GM19372 (cell line): ENCODE measurements around the gene TMOD1.

Source experiments
- ATAC-seq: cut with Tn5 transposase; IDR thresholded peaks from one replicate; pipeline ENCODE4 v1.9.1; 2021; ENCODE audit warnings: mild to moderate bottlenecking, low read depth, moderate library complexity; ENCODE audit not compliant: unreplicated experiment

Gene TMOD1

GRCh38 chr9:97543561-97543960, 42.1 kb downstream of the TMOD1 start:
- no peak for ATAC-seq

DNA sequence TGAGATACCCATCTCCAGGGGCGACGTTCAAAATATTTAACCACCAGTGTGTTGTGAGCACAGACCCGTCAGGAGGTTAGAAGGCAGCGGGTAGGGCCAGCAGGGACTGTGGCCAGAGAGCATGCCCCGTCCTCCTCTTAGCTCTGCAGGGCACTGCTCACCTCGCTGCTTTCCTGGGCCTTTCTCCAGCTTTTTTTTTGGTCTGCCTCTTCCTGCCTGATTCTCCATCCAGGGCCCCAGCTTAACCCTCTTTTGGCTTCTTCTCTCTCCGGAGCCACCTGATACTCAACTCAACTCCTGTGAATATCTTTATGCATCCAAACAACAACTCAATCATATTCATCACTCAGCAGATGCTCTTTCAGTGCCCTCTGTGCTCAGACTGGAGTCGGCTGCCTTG, 44.0 kb downstream of the TMOD1 start:
- no peak for ATAC-seq

- ATAC-seq: no peak
Observed at GRCh38 chr9:97547098-97547829, 45.8 kb downstream of the TMOD1 start.

DNA sequence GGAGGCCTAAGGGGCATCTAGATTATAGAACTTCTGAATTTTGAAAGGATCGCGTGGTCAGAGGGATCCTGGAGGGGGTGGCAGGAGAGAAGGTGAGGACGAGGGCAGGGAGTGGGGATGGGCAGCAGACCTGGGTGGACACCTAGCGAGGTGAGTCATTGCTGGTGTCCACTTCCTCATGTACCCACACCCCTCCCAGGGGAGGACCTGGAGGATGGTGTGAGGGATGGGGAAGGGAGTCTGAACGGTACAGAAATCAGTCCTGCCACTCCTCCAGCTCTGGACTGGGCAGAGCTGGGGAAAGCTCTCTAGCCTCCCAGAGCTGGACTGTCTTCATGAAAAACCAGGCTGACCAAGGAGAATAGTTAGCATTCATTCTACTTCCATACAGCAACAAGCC, 46.9 kb downstream of the TMOD1 start:
- ATAC-seq: no peak

DNA sequence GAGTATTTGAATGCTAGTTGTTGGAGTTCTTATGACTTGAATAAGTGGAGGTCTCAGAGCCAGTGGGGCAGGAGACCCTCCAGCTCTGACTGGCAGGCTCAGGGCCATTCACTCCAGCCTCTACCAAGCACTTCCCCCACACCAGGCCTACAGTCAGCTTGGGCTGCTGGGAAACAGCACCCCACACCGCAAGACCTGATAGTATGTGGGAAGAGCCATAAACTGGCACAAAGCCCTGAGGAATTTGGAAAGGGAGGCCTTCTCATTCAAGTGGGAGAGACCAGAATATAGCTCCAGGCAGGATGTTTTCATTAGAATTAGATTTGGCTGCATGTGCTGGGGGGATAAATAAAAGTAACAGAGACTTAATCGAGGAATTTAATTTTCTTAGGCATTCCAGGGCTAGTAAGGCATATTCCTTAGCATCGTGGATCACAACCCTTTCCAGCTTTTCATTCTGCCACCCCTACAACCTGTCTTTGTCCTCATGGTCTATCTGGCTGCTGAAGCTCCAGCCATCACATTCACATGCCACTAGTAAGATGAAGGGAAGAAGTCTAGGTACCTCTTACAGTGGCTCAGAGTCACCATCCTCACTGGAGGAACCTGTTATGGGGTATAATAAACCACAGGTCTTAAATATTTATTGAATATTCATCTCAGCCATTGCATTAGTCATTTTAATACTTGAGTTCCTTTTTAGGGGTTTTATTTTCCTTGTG, 47.5 kb downstream of the TMOD1 start:
- ATAC-seq: no peak

GRCh38 chr9:97550386-97550785, 48.9 kb downstream of the TMOD1 start:
- no peak for ATAC-seq

GRCh38 chr9:97551308-97551707, 49.8 kb downstream of the TMOD1 start:
- ATAC-seq: no peak

- ATAC-seq: no peak
Observed at GRCh38 chr9:97553141-97553540, 51.7 kb downstream of the TMOD1 start.

- no peak for ATAC-seq
Observed at GRCh38 chr9:97553841-97554240, 52.4 kb downstream of the TMOD1 start.

DNA sequence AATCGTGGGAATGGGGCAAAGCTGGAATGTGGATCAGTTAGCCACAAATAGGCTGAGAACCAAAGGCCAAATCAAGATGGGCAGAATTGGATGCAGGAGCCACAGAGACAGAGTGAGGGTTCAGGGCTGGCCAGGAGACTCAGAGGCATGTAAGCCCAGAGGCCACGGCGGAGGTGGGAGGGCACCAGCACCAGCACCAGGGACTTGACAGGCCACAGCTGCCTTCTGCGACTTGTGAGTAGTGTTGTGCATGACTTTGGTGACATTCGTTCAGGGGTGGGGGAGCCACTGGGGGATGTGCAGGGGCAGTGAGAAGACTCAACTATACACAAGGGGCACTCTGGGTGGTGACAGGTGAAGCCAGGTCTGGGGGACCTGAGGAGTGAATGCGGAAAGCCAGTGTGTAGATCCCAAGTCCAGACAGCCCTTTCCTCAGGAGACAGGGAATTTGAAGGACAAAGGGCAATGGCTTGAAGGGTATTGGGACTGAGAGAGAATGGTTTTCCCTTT, 53.2 kb downstream of the TMOD1 start:
- ATAC-seq: no peak

- ATAC-seq: no peak
Observed at GRCh38 chr9:97555164-97555563, 53.7 kb downstream of the TMOD1 start.

- no peak for ATAC-seq
Observed at GRCh38 chr9:97556036-97556720, 54.7 kb downstream of the TMOD1 start.

- ATAC-seq: no peak
Observed at GRCh38 chr9:97556721-97557605, 55.5 kb downstream of the TMOD1 start.

- ATAC-seq: no peak
Observed at GRCh38 chr9:97557606-97558095, 56.2 kb downstream of the TMOD1 start.

GRCh38 chr9:97558701-97559101, 57.2 kb downstream of the TMOD1 start:
- peak; percentile 33 for ATAC-seq

DNA sequence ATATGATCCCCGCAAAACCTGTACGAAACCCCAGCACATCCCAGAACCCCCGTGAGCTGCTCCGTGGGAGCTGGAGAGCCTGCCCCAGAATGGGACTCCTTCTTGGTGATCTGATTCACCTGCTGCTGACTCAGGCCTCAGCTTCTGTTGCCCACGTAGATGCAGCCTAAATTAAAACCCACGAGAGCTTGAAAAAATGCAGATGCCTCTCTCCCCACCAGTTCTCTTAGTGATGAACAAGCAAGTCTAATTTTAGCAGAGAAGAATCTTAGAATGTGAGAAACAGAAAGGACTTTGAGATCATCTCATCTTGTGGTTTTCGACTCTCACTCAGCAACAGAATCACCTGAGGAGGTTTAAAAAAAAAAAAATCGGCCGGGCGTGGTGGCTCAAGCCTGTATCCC, 57.6 kb downstream of the TMOD1 start:
- peak; percentile 65 for ATAC-seq

GRCh38 chr9:97560154-97560553, 58.7 kb downstream of the TMOD1 start:
- no peak for ATAC-seq

GRCh38 chr9:97560851-97561250, 59.4 kb downstream of the TMOD1 start:
- no peak for ATAC-seq

DNA sequence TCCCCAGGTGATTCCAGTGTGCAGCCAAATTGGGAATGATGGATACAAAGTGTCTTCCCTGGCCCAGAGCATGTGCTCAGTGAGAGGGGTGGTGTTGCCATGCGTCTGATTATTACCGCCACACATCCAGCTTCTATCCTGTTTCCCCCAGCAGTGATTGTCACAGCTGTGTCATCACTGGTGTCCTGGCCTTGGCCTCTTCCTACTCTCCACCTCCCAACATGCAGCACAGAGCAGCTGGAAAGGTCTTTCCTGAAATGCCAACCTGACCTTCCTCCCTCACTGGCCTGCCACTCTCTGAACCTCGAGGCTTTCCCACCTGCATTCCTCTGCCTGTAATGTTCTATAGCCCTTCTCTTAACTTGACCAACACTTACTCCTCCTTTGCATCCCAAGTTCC, 60.0 kb downstream of the TMOD1 start:
- no peak for ATAC-seq

DNA sequence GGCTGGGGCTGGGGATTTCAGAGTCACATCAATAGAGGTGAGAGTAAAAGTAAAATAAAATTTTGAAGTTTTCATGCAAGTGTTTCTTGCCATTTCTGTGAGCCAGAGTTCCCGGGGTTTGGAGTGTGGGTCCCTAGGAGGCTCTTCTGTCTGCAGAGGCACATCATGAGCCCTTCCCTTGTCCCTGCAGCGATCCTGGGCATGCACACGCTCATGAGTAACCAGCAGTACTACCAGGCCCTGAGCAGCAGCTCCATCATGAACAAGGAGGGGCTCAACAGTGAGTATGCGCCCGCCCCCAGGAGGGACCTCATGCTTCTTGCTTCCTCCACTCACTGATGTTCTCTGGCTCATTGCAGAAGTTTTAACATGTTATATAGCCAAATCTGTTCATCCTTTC, 61.1 kb downstream of the TMOD1 start:
- no peak for ATAC-seq
